ENCODE results near the gene RNF157. TPM values are rescaled to one million over a fixed set of nuclear protein-coding genes. Genes with fewer than 3 reads are reported as not detected.
A peak's percentile ranks its signal among the peaks of the same experiment; 100 is the strongest.

The RNF157 gene
- total and polyA plus RNA-seq, 10 of the 15 experiments (the other 5 are each of a cell fraction or from before 2014, with no cell fraction given), result 1.4 to 15.9 (median 9.6) TPM

GRCh38 chr17:76262732-76263344, 22.5 kb upstream of the RNF157 start (continued):
- TF ChIP-seq SIN3A (IDR thresholded peaks at IDR 0.05; ENCODE audit: low read depth, low read length), result no peak

DNA sequence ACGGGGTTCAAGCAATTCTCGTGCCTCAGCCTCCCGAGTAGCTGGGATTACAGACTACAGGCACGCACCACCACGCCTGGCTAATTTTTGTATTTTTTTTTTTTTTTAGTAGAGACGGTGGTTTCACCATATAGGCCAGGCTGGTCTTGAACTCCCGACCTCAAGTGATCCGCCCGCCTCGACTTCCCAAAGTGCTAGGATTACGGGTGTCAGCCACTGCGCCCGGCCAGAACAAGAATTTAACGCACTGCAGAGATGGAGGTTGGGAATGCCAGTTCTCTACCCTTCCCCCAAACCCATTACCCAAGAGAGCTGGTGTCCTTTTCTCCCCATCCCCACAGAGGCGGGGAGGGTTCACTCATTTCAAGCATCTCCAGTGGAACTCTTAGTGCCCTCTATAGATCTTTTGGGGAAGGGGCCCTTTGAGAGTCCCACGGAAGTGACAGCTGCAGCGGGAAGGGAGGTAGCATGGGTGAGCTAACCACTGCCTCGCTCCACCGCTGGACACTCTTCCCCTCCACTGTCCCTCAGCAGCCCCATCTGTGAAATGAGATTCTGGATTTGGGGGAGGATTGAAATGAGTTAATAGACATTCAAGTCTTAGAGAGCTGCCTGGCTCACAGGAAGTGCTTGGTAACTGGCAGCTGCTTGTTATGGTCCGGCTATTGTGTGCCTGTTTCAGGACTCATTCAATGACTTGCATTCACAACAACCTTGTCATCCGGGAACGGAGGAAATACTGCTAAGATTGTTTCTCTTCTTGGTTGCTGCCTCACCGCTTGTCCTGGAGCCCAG, 21.3 kb upstream of the RNF157 start:
- BruUV-seq (replicated peaks), result no TSS peak
- Histone ChIP-seq H3K9ac (ENCODE audit: control insufficient read depth, insufficient read depth, low read length) (peak overlapping the region; percentile 66; the same call in 1 of the 2 replicates), H3K27ac (ENCODE audit: control insufficient read depth, insufficient read depth) (peak overlapping the region; percentile 10), H3K4me2 (ENCODE audit: control insufficient read depth, insufficient read depth) (peak overlapping the region; percentile 63), H2AFZ (ENCODE audit: control insufficient read depth, low read depth, low read length) (peak overlapping the region; percentile 52; the same call in 1 of the 2 replicates), H4K20me1 (ENCODE audit: control insufficient read depth, insufficient read depth) (no peaks in the 10 kb centered on the region), H3K4me1 (ENCODE audit: control insufficient read depth, insufficient read depth, low read length) (peaks cover 40% of the 10 kb centered on the region), H3K36me3 (ENCODE audit: control insufficient read depth in 2 of 2, insufficient read depth in 2 of 2, low read length in 1 of 2) (no peaks in the 10 kb centered on the region), H3K9me3 (replicated peaks; ENCODE audit: control insufficient read depth, insufficient read depth, low read length) (no peaks in the 10 kb centered on the region), H3K4me3 (no peak overlapping the region), H3K79me2 (ENCODE audit: control insufficient read depth, insufficient read depth, low read length) (peaks cover 15% of the 10 kb centered on the region), H3K27me3 (replicated peaks in 1 of 2; ENCODE audit: control insufficient read depth in 2 of 2, insufficient read depth in 2 of 2, low read length in 1 of 2) (no peaks in the 10 kb centered on the region)
- ChIA-PET POLR2A (interaction anchor here (4.8 to 17.9 kb wide), 4 partner anchors 11 to 76 kb away, joined by 20 to 427 read pairs (median 212); partner anchors contain the start of gene RNF157), CTCF (interaction anchor here (0.6 to 7.9 kb wide), 9 partner anchors 10 to 411 kb away, joined by 3 to 82 read pairs (median 7); no protein-coding TSS in a partner anchor), RAD21 (ENCODE audit: unreplicated experiment) (interaction anchor here (0.7 to 18.5 kb wide), 9 partner anchors 8 to 248 kb away, joined by 3 to 419 read pairs (median 19); no protein-coding TSS in a partner anchor), SMC1A (ENCODE audit: uncharacterized antibody, unreplicated experiment) (interaction anchor here (0.6 to 8.3 kb wide), 12 partner anchors 11 to 138 kb away, joined by 3 to 226 read pairs (median 6); no protein-coding TSS in a partner anchor)
- ATAC-seq, result peak; percentile 3; the same call in 1 of the 3 replicates
- in situ Hi-C loops (cut with MboI), result loop anchor here (5.0 to 25.0 kb wide), 4 partner anchors 74 to 1901 kb away; partner anchors contain the start of genes SYNGR2 and UNK
- WGBS (ENCODE audit: insufficient coverage, insufficient replicate concordance, low lambda C conversion rate, missing lambda C conversion rate), result 45% methylated on average over 23 of the region's 23 CpGs
- no peak for DNase-seq (ENCODE audit: low read depth, low spot score)
- intact Hi-C loops (cut with micrococcal nuclease; ENCODE audit: unreplicated experiment), result loop anchor here (10.0 kb wide), 1 partner anchor 477 kb away; the partner anchor contains the start of gene UNK
- FAIRE-seq, result no peak
- no peak for TF ChIP-seq PRDM15 (CRISPR knock-in tag; IDR thresholded peaks at IDR 0.05)
- TF ChIP-seq YY1 (IDR thresholded peaks at IDR 0.05; ENCODE audit: low read depth, low read length), result no peak
- no peak for TF ChIP-seq BCLAF1 (IDR thresholded peaks at IDR 0.05)
- TF ChIP-seq CEBPB (IDR thresholded peaks at IDR 0.05; ENCODE audit: borderline replicate concordance in 1 of 2, low read depth in 2 of 2, low read length in 2 of 2), result no peak
- no peak for TF ChIP-seq CBX3 (IDR thresholded peaks at IDR 0.05; ENCODE audit: borderline replicate concordance, low read depth)
- no peak for TF ChIP-seq HSF1 (IDR thresholded peaks at IDR 0.05; ENCODE audit: low read depth, low read length)
- no peak for TF ChIP-seq TBL1XR1 (IDR thresholded peaks at IDR 0.05; ENCODE audit: low read depth, low read length)
- no peak for TF ChIP-seq MXI1 (IDR thresholded peaks at IDR 0.05; ENCODE audit: low read depth, low read length)

Data from GM12878 (cell line).